ENCODE data around the gene STXBP4. TPM values are rescaled to one million over a fixed set of nuclear protein-coding genes. Genes with fewer than 3 reads are reported as not detected.

The STXBP4 gene
- total RNA-seq, 2 experiments from 2014 or later = 9.4 to 12.6 TPM

DNA sequence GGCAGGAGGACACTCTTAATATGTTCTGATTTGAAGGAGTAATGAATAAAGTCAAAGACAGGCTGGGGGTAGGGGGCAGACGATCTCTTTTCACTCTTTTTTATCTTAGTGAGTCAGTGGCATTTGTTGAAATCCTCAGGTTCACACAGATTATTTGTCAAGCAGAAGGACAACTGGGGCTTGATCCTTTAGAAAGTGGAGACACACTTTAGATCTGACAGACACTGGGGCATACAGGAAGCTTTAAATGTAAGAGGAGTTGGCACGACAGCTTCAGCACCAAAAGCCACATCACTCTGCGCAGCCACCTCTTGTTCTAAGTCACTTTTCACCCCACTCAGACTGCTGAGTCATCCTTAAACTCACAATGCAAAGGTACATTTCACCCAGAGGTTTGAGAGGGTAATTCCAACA is 121.5 kb downstream of the STXBP4 start:
- POLR2A ChIA-PET = interaction anchor here (1.3 kb wide), 1 partner anchor 11 kb away, joined by 7 read pairs; no protein-coding TSS in a partner anchor

GRCh38 chr17:55093353-55093752 is 124.8 kb downstream of the STXBP4 start:
- ChIA-PET POLR2A (no interaction called here), CTCF (ENCODE audit: unreplicated experiment) (no interaction called here)
- intact Hi-C loops (cut with micrococcal nuclease; ENCODE audit: unreplicated experiment) = no loop called here
- Histone ChIP-seq H3K4me1 (ENCODE audit: insufficient read depth, low read length, poor library complexity, severe bottlenecking) (no peaks in the 10 kb centered on the region), H3K9me2 (ENCODE audit: insufficient read depth, low read length) (no peaks in the 10 kb centered on the region), H4K20me1 (ENCODE audit: insufficient read depth, low read length) (no peaks in the 10 kb centered on the region), H3K4me3 (ENCODE audit: low read depth, low read length, poor library complexity, severe bottlenecking) (no peak overlapping the region), H3K27ac (ENCODE audit: low read depth, low read length, poor library complexity, severe bottlenecking) (no peak overlapping the region), H2AFZ (ENCODE audit: low read length) (no peak overlapping the region), H3K79me2 (ENCODE audit: insufficient read depth, low read depth, low read length) (no peaks in the 10 kb centered on the region), H3K4me2 (ENCODE audit: low read length) (no peak overlapping the region), H3K36me3 (ENCODE audit: insufficient read depth, low read length) (no peaks in the 10 kb centered on the region), H3K9me3 (ENCODE audit: low read length) (no peaks in the 10 kb centered on the region)
- DNase-seq (ENCODE audit: low spot score) = no peak
- BruUV-seq (replicated peaks) = no TSS peak
- no peak for TF ChIP-seq CTCF (conservative IDR thresholded peaks at IDR 0.05; ENCODE audit: low read length)
- no peak for TF ChIP-seq EZH2phosphoT487 (IDR thresholded peaks at IDR 0.05; ENCODE audit: borderline replicate concordance, low read depth, low read length)

More for the DNA sequence above, 121.5 kb downstream of the STXBP4 start:
- no peak overlapping the region for H3K27ac ChIP-seq (ENCODE audit: low read depth, low read length, poor library complexity, severe bottlenecking)
- TF ChIP-seq EZH2phosphoT487 (IDR thresholded peaks at IDR 0.05; ENCODE audit: borderline replicate concordance, low read depth, low read length) (no peak), CTCF (conservative IDR thresholded peaks at IDR 0.05; ENCODE audit: low read length) (no peak)
- H3K9me3 ChIP-seq (ENCODE audit: low read length) = no peaks in the 10 kb centered on the region
- H2AFZ ChIP-seq (ENCODE audit: low read length) = no peak overlapping the region
- H3K9me2 ChIP-seq (ENCODE audit: insufficient read depth, low read length) = no peaks in the 10 kb centered on the region
- no TSS peak for BruUV-seq (replicated peaks)
- DNase-seq (ENCODE audit: low spot score) = no peak
- H4K20me1 ChIP-seq (ENCODE audit: insufficient read depth, low read length) = no peaks in the 10 kb centered on the region
- no peaks in the 10 kb centered on the region for H3K4me1 ChIP-seq (ENCODE audit: insufficient read depth, low read length, poor library complexity, severe bottlenecking)
- CTCF ChIA-PET (ENCODE audit: unreplicated experiment) = no interaction called here
- H3K4me3 ChIP-seq (ENCODE audit: low read depth, low read length, poor library complexity, severe bottlenecking) = no peak overlapping the region
- intact Hi-C loops (cut with micrococcal nuclease; ENCODE audit: unreplicated experiment) = no loop called here
- H3K79me2 ChIP-seq (ENCODE audit: insufficient read depth, low read depth, low read length) = no peaks in the 10 kb centered on the region
- H3K36me3 ChIP-seq (ENCODE audit: insufficient read depth, low read length) = no peaks in the 10 kb centered on the region
- H3K4me2 ChIP-seq (ENCODE audit: low read length) = no peak overlapping the region

GRCh38 chr17:55098765-55099164 is 130.2 kb downstream of the STXBP4 start:
- Histone ChIP-seq H3K4me2 (ENCODE audit: low read length) (no peak overlapping the region), H3K9me2 (ENCODE audit: insufficient read depth, low read length) (no peaks in the 10 kb centered on the region), H3K4me1 (ENCODE audit: insufficient read depth, low read length, poor library complexity, severe bottlenecking) (no peaks in the 10 kb centered on the region), H3K36me3 (ENCODE audit: insufficient read depth, low read length) (no peaks in the 10 kb centered on the region), H3K27ac (ENCODE audit: low read depth, low read length, poor library complexity, severe bottlenecking) (no peak overlapping the region), H3K4me3 (ENCODE audit: low read depth, low read length, poor library complexity, severe bottlenecking) (no peak overlapping the region), H2AFZ (ENCODE audit: low read length) (no peak overlapping the region), H3K79me2 (ENCODE audit: insufficient read depth, low read depth, low read length) (no peaks in the 10 kb centered on the region), H3K9me3 (ENCODE audit: low read length) (no peaks in the 10 kb centered on the region), H4K20me1 (ENCODE audit: insufficient read depth, low read length) (no peaks in the 10 kb centered on the region)
- ChIA-PET POLR2A (no interaction called here), CTCF (ENCODE audit: unreplicated experiment) (no interaction called here)
- intact Hi-C loops (cut with micrococcal nuclease; ENCODE audit: unreplicated experiment) = no loop called here
- no TSS peak for BruUV-seq (replicated peaks)
- DNase-seq (ENCODE audit: low spot score) = no peak
- TF ChIP-seq EZH2phosphoT487 (IDR thresholded peaks at IDR 0.05; ENCODE audit: borderline replicate concordance, low read depth, low read length) (no peak), CTCF (conservative IDR thresholded peaks at IDR 0.05; ENCODE audit: low read length) (no peak)

All from OCI-LY7 (cell line).